ENCODE data around the gene SHOC2. TPM values are rescaled to one million over a fixed set of nuclear protein-coding genes. Genes with fewer than 3 reads are reported as not detected.

SHOC2 gene
- total RNA-seq, 1 experiment from 2014 or later: 14.3 TPM

DNA sequence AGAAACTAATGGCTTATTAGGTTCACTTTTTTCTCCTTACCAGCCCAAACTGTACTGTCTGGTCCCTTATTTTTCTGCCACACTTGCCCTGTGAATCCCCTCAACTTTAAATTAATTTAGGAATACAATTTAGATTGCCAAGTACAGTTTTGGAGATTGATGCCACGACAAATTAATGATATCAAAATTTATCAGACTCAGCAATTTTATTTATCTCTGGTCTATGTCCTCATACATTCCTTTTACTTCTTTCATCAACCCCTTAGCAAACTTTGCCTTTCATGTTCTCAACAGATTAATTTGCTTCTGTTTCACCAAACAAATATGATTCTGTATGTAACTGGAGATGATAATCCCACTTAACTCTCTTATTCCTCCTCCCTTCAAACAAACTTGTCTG, 38.2 kb downstream of the SHOC2 start:
- no peak overlapping the region for H2AFZ ChIP-seq (ENCODE audit: low read length)
- intact Hi-C loops (cut with micrococcal nuclease): no loop called here
- no peak overlapping the region for H3K9ac ChIP-seq (ENCODE audit: low read length)
- H3K9me3 ChIP-seq (ENCODE audit: low read length): no peaks in the 10 kb centered on the region
- ATAC-seq (no peak), DNase-seq (no peak)
- BruUV-seq (replicated peaks): no TSS peak
- peaks cover 33% of the 10 kb centered on the region for H3K79me2 ChIP-seq (ENCODE audit: low read length)
- TF ChIP-seq EZH2 (IDR thresholded peaks at IDR 0.05; ENCODE audit: low read length, unreplicated experiment) (no peak), EZH2phosphoT487 (IDR thresholded peaks at IDR 0.05; ENCODE audit: borderline replicate concordance, low read length) (no peak)
- TF ChIP-seq, protein P1, sequence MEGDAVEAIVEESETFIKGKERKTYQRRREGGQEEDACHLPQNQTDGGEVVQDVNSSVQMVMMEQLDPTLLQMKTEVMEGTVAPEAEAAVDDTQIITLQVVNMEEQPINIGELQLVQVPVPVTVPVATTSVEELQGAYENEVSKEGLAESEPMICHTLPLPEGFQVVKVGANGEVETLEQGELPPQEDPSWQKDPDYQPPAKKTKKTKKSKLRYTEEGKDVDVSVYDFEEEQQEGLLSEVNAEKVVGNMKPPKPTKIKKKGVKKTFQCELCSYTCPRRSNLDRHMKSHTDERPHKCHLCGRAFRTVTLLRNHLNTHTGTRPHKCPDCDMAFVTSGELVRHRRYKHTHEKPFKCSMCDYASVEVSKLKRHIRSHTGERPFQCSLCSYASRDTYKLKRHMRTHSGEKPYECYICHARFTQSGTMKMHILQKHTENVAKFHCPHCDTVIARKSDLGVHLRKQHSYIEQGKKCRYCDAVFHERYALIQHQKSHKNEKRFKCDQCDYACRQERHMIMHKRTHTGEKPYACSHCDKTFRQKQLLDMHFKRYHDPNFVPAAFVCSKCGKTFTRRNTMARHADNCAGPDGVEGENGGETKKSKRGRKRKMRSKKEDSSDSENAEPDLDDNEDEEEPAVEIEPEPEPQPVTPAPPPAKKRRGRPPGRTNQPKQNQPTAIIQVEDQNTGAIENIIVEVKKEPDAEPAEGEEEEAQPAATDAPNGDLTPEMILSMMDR (conservative IDR thresholded peaks at IDR 0.05; ENCODE audit: low read depth, low read length): no peak
- H3K4me1 ChIP-seq (ENCODE audit: insufficient read depth, low read length): no peaks in the 10 kb centered on the region
- H4K20me1 ChIP-seq (ENCODE audit: low read length): no peaks in the 10 kb centered on the region
- H3K9me2 ChIP-seq (replicated peaks; ENCODE audit: low read length): no peaks in the 10 kb centered on the region
- no peak overlapping the region for H3K4me2 ChIP-seq (ENCODE audit: low read length)
- no peaks in the 10 kb centered on the region for H3K27me3 ChIP-seq (ENCODE audit: low read length)
- ChIA-PET CTCF (no interaction called here), POLR2A (ENCODE audit: unreplicated experiment) (no interaction called here)
- H3F3A ChIP-seq (ENCODE audit: low read length, unreplicated experiment): no peaks in the 10 kb centered on the region
- no peaks in the 10 kb centered on the region for H3K36me3 ChIP-seq (ENCODE audit: low read depth, low read length)
- no peak overlapping the region for H3K27ac ChIP-seq (ENCODE audit: low read length)
- H3K4me3 ChIP-seq (ENCODE audit: low read length): no peak overlapping the region

DNA sequence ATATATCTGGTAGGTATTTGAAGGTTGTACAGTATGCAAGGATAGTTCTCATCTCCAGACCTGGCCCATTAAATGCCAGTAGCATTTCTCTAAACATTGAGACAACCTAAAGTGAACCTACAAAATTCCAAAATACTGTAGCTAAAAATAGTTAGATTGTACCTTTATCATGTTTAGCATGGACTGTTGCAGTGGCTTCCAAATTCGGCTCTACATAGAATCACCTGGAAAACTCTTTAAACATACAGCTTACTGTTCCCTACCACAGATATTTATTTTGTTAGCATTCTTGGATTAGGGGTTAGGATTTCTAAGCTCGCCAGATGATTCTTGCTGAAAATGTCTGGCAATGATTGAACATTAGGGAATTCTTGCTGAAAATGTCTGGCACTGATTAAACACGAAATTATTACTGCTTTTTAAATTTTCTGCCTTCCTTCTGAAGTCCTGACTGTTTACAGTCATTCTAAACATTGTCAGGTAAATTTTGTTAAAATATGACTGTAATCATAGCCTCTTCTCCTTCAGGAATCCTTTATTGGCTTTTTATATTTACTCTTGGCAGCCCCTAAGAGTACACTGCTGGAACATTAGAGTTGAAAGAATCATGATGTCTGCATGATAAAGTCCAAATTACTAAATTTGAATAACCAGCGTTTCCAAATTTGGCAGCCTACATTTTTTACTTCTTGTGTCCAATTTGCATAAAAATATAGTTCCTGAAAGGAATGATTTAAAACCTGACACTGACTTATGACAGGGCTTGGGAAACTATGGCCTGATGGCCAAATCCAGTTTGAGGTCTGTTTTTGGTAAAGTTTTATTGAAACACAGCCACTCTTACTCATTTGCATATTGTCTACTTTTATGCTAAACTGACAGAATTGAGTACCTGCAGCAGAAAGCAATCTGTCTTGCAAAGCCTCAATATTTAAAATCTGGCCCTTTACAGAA, 40.3 kb downstream of the SHOC2 start:
- Histone ChIP-seq H3K36me3 (ENCODE audit: low read depth, low read length) (no peaks in the 10 kb centered on the region), H3K79me2 (ENCODE audit: low read length) (peaks cover 32% of the 10 kb centered on the region), H4K20me1 (ENCODE audit: low read length) (no peaks in the 10 kb centered on the region), H2AFZ (ENCODE audit: low read length) (no peak overlapping the region), H3K9me3 (ENCODE audit: low read length) (no peaks in the 10 kb centered on the region), H3K4me3 (ENCODE audit: low read length) (no peak overlapping the region), H3K9me2 (replicated peaks; ENCODE audit: low read length) (no peaks in the 10 kb centered on the region), H3F3A (ENCODE audit: low read length, unreplicated experiment) (no peaks in the 10 kb centered on the region), H3K4me1 (ENCODE audit: insufficient read depth, low read length) (no peaks in the 10 kb centered on the region), H3K9ac (ENCODE audit: low read length) (no peak overlapping the region), H3K27me3 (ENCODE audit: low read length) (no peaks in the 10 kb centered on the region), H3K27ac (ENCODE audit: low read length) (no peak overlapping the region), H3K4me2 (ENCODE audit: low read length) (no peak overlapping the region)
- DNase-seq (no peak), ATAC-seq (no peak)
- ChIA-PET POLR2A (ENCODE audit: unreplicated experiment) (no interaction called here), CTCF (no interaction called here)
- intact Hi-C loops (cut with micrococcal nuclease): no loop called here
- no TSS peak for BruUV-seq (replicated peaks)
- TF ChIP-seq, protein P1 (conservative IDR thresholded peaks at IDR 0.05; ENCODE audit: low read depth, low read length): no peak
- TF ChIP-seq EZH2phosphoT487 (IDR thresholded peaks at IDR 0.05; ENCODE audit: borderline replicate concordance, low read length): no peak
- no peak for TF ChIP-seq EZH2 (IDR thresholded peaks at IDR 0.05; ENCODE audit: low read length, unreplicated experiment)

DNA sequence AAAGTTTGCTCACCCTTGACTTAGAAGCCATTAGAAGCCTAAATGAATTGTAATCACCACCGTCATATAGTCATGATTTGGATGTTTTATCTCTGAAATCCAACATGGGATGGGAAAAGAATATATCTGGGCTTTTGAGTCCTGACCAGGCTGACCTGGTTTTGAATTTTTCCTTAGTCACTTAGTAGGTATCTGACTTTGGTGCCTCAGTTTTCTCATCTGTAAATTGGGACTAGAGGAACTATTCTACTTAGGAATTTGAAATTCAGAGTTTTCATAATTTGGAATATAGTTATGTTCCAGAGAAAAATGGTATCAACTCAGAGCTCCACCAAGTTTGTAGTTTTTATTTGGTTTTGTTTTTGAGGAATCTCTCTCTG, 40.9 kb downstream of the SHOC2 start:
- Histone ChIP-seq H2AFZ (ENCODE audit: low read length) (no peak overlapping the region), H3K27ac (ENCODE audit: low read length) (no peak overlapping the region), H3K9me2 (replicated peaks; ENCODE audit: low read length) (no peaks in the 10 kb centered on the region), H4K20me1 (ENCODE audit: low read length) (no peaks in the 10 kb centered on the region), H3K9me3 (ENCODE audit: low read length) (no peaks in the 10 kb centered on the region), H3K79me2 (ENCODE audit: low read length) (peaks cover 31% of the 10 kb centered on the region), H3K27me3 (ENCODE audit: low read length) (no peaks in the 10 kb centered on the region), H3K4me3 (ENCODE audit: low read length) (no peak overlapping the region), H3K36me3 (ENCODE audit: low read depth, low read length) (no peaks in the 10 kb centered on the region), H3K9ac (ENCODE audit: low read length) (no peak overlapping the region), H3K4me2 (ENCODE audit: low read length) (no peak overlapping the region), H3F3A (ENCODE audit: low read length, unreplicated experiment) (no peaks in the 10 kb centered on the region), H3K4me1 (ENCODE audit: insufficient read depth, low read length) (no peaks in the 10 kb centered on the region)
- no TSS peak for BruUV-seq (replicated peaks)
- CTCF ChIA-PET: no interaction called here
- no peak for DNase-seq
- ATAC-seq: no peak
- intact Hi-C loops (cut with micrococcal nuclease): no loop called here
- POLR2A ChIA-PET (ENCODE audit: unreplicated experiment): no interaction called here
- TF ChIP-seq EZH2phosphoT487 (IDR thresholded peaks at IDR 0.05; ENCODE audit: borderline replicate concordance, low read length) (no peak), EZH2 (IDR thresholded peaks at IDR 0.05; ENCODE audit: low read length, unreplicated experiment) (no peak)
- TF ChIP-seq, protein P1 (conservative IDR thresholded peaks at IDR 0.05; ENCODE audit: low read depth, low read length): no peak

Data from PC-3 (cell line).